Parathyroid adenoma (tissue), 2 donors: Measurements from ENCODE around the gene CDKN2D.
"Not testable (repeated sequence)": the region's sequence is repeated elsewhere in the genome, so short reads cannot be mapped to it uniquely, and the experiment has no call there.

ENCODE experiments used
- H2AFZ ChIP-seq: fragments of 300-600 bp; sonication (generic); one replicate; pipeline ENCODE4 v1.7.0; 2017; ENCODE audit warnings: antibody characterized with exemption, mild to moderate bottlenecking
- H3K27ac ChIP-seq: fragments of 300-600 bp; sonication (generic); one replicate; pipeline ENCODE4 v1.7.0; 2017
- H3K27me3 ChIP-seq: fragments of 300-600 bp; sonication (generic); one replicate; pipeline ENCODE4 v1.7.0; 2017; ENCODE audit warnings: low read length; ENCODE audit not compliant: control insufficient read depth, insufficient read depth
- H3K36me3 ChIP-seq: fragments of 300-600 bp; sonication (generic); one replicate; pipeline ENCODE4 v1.7.0; 2017; ENCODE audit warnings: low read length; ENCODE audit not compliant: control insufficient read depth, insufficient read depth
- H3K4me1 ChIP-seq: fragments of 300-600 bp; sonication (generic); one replicate; pipeline ENCODE4 v1.7.0; 2017; ENCODE audit warnings: control low read depth
- H3K4me2 ChIP-seq: fragments of 300-600 bp; sonication (generic); one replicate; pipeline ENCODE4 v1.7.0; 2017; ENCODE audit warnings: low read length
- H3K4me3 ChIP-seq: fragments of 300-600 bp; sonication (generic); one replicate; pipeline ENCODE4 v1.7.0; 2017; ENCODE audit warnings: low read depth, low read length
- H3K79me2 ChIP-seq: fragments of 300-600 bp; sonication (generic); one replicate; pipeline ENCODE4 v1.7.0; 2017; ENCODE audit warnings: control low read depth
- H3K9ac ChIP-seq: fragments of 300-600 bp; sonication (generic); one replicate; pipeline ENCODE4 v1.7.0; 2017; ENCODE audit warnings: mild to moderate bottlenecking
- H3K9me3 ChIP-seq: fragments of 300-600 bp; sonication (generic); one replicate; pipeline ENCODE4 v1.7.0; 2017; ENCODE audit warnings: low read length; ENCODE audit not compliant: control insufficient read depth
- TF ChIP-seq, protein P1 (sequence below): fragments of 300-600 bp; sonication (generic); IDR thresholded peaks from one replicate; pipeline ENCODE4 v1.7.0; 2017; ENCODE audit warnings: antibody characterized with exemption, mild to moderate bottlenecking
- donor health status: primary hyperparathyroidism.

CDKN2D gene

DNA sequence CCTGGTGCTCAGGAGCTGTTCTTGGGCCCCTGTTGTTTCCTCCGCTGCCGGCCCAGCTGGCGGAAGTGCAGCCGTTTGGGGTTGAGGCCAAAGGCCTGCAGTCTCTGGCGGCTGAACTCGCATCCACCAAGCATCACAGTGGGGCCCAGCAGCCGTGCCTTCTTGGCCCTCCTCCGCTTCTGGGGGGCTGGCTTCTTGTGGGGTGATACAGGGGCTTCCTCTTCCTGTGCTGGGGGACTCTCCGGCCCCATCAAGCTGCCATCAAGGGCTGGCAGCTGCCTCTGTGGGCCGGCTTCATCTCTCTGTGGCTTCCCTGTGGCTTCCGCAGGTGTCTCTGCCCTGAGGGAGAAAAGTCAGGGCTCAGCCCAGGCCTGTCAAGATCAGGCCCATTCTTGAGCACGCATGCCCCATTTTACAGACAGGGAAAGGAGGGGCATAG, 14.8 kb downstream of the CDKN2D start:
- H3K4me1 ChIP-seq: no peaks in the 10 kb centered on the region
- no peak overlapping the region for H3K4me2 ChIP-seq
- no peak overlapping the region for H3K9ac ChIP-seq
- H2AFZ ChIP-seq: no peak overlapping the region
- no peaks in the 10 kb centered on the region for H3K36me3 ChIP-seq
- H3K9me3 ChIP-seq: no peaks in the 10 kb centered on the region
- H3K4me3 ChIP-seq: no peak overlapping the region
- H3K27me3 ChIP-seq: no peaks in the 10 kb centered on the region
- TF ChIP-seq, protein P1, sequence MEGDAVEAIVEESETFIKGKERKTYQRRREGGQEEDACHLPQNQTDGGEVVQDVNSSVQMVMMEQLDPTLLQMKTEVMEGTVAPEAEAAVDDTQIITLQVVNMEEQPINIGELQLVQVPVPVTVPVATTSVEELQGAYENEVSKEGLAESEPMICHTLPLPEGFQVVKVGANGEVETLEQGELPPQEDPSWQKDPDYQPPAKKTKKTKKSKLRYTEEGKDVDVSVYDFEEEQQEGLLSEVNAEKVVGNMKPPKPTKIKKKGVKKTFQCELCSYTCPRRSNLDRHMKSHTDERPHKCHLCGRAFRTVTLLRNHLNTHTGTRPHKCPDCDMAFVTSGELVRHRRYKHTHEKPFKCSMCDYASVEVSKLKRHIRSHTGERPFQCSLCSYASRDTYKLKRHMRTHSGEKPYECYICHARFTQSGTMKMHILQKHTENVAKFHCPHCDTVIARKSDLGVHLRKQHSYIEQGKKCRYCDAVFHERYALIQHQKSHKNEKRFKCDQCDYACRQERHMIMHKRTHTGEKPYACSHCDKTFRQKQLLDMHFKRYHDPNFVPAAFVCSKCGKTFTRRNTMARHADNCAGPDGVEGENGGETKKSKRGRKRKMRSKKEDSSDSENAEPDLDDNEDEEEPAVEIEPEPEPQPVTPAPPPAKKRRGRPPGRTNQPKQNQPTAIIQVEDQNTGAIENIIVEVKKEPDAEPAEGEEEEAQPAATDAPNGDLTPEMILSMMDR: no peak
- H3K27ac ChIP-seq: no peak overlapping the region
- no peaks in the 10 kb centered on the region for H3K79me2 ChIP-seq

DNA sequence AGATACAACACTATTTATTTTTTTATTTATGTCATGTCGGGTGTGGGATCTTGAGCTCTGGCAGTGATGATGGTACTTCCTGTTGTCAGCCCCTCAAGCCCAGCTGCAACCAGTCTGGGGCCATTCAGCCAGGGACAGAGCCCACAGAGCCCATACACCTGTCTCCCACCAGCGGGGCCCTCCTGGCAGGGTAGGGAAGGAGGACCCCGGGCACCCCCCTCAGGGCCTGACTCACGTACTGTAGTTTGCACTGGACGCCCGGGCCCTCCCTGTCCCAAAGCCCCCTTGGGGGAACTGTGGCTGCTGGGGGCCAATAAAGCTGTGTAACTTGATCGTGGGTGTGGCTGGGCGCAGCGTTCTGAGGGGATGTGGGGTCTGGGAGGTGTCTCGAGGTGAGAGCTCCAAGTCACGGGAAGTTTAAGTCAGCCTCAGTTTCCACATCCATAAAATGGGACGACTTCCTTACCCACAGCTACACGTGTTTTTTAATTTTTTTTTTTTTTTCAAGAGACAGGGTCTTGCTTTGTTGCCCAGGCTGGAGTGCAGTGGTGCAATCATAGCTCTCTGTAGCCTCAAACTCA, 15.6 kb downstream of the CDKN2D start:
- Histone ChIP-seq H2AFZ (no peak overlapping the region), H3K36me3 (no peaks in the 10 kb centered on the region), H3K4me3 (no peak overlapping the region), H3K9ac (no peak overlapping the region), H3K27me3 (no peaks in the 10 kb centered on the region), H3K9me3 (no peaks in the 10 kb centered on the region), H3K27ac (no peak overlapping the region), H3K79me2 (no peaks in the 10 kb centered on the region), H3K4me1 (no peaks in the 10 kb centered on the region), H3K4me2 (no peak overlapping the region)
- TF ChIP-seq, protein P1: no peak

DNA sequence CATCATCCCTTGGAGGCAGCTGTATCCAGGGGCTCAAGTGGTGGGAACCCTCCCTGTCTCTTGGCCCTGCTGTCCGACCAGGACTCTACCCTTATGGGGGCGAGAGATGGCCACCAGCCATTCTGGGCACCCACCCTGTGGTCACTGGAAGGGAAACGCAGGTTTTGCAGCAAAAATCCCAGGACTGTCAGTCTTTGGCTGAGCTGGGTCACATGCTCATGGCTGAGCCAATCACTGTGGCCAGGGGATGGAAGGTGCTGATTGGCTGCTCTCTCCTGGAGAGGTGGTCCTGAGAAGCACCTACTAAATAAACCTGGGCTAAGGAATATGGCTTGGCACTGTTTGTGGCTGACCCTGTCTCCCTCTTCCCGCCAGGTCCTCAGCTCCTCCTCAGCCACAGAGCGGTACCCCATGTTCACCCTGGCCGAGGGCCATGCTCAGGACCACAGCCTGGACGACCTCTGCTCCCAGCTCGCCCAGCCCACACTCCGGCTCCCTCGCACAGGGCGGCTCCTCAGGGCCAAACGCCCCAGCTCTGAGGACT, 16.2 kb downstream of the CDKN2D start:
- no peaks in the 10 kb centered on the region for H3K79me2 ChIP-seq
- H3K27me3 ChIP-seq: no peaks in the 10 kb centered on the region
- no peak overlapping the region for H3K4me2 ChIP-seq
- TF ChIP-seq, protein P1: no peak
- no peak overlapping the region for H3K4me3 ChIP-seq
- no peak overlapping the region for H2AFZ ChIP-seq
- H3K27ac ChIP-seq: no peak overlapping the region
- H3K9me3 ChIP-seq: no peaks in the 10 kb centered on the region
- no peak overlapping the region for H3K9ac ChIP-seq
- H3K4me1 ChIP-seq: no peaks in the 10 kb centered on the region
- no peaks in the 10 kb centered on the region for H3K36me3 ChIP-seq

DNA sequence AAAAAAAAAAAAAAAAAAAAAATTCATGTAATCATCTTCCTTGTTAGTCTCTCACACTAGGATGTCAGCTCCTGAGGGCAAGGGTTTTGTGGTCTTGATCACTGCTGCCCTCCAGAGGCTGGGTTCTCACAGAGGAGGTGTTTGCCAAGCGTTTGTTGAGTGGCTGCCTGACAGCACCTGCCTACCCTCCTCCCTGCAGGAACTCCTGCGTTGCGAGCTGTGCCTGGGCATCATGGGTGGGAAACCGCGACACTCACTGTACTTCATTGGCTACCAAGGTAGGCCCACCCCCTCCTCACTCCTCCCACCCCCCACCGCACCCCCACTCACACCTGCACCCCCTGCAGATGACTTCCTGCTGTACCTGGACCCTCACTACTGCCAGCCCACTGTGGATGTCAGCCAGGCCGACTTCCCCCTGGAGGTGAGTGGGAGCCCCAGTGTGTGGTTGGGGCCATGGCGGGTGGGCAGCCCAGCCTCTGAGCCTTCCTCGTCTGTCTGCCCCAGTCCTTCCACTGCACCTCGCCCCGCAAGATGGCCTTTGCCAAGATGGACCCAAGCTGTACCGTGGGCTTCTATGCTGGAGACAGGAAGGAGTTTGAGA, 17.0 kb downstream of the CDKN2D start:
- Histone ChIP-seq H3K79me2 (peaks cover 2% of the 10 kb centered on the region), H3K4me3 (no peak overlapping the region), H3K27me3 (no peaks in the 10 kb centered on the region), H3K4me1 (no peaks in the 10 kb centered on the region), H2AFZ (no peak overlapping the region), H3K9me3 (no peaks in the 10 kb centered on the region), H3K27ac (no peak overlapping the region), H3K4me2 (no peak overlapping the region), H3K9ac (no peak overlapping the region), H3K36me3 (no peaks in the 10 kb centered on the region)
- TF ChIP-seq, protein P1: peak; percentile 10

DNA sequence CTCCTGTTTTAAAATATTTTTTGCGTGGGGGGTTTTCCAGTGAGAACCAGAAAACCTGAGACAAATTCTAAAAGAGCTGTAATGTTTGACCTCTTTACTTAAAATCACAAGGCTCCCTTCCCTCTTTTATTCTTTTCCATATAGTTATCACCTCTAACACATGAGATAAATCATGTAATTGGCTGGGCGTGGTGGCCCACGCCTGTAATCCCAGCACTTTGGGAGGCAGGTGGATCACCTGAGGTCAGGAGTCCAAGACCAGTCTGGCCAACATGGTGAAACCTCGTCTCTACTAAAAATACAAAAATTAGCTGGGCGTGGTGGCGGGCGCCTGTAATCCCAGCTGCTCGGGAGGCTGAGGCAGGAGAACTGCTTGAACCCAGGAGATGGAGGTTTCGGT, 17.8 kb downstream of the CDKN2D start:
- not testable (repeated sequence) for H2AFZ ChIP-seq, H3K4me3 ChIP-seq, H3K27ac ChIP-seq, H3K36me3 ChIP-seq, H3K79me2 ChIP-seq, H3K4me2 ChIP-seq, H3K9me3 ChIP-seq, H3K27me3 ChIP-seq, H3K9ac ChIP-seq, H3K4me1 ChIP-seq
